GM19395 (cell line): ENCODE measurements around the gene PIAS1.

ENCODE experiments used
- ATAC-seq: cut with Tn5 transposase; IDR thresholded peaks from one replicate; pipeline ENCODE4 v1.9.1; 2021; ENCODE audit warnings: mild to moderate bottlenecking, moderate library complexity; ENCODE audit not compliant: unreplicated experiment

Gene PIAS1

DNA sequence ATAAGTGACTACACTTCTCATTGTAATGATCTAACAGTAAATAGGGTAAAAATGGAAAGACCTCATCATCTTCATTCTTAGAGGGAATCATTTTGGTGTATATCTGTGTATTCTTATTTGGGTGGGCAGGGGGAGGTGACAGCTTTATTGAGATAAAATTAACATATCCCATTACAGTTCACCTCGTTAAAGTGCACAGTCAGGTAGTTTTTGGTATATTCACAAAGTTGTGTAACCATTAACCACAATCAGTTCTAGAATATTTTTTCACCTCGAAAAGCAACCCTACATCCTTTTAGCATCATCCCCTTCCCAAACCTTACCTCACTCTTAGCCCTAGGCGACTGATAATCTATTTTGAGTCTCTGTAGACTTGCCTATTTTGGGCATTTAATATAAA is 8.1 kb downstream of the PIAS1 start:
- ATAC-seq = no peak

DNA sequence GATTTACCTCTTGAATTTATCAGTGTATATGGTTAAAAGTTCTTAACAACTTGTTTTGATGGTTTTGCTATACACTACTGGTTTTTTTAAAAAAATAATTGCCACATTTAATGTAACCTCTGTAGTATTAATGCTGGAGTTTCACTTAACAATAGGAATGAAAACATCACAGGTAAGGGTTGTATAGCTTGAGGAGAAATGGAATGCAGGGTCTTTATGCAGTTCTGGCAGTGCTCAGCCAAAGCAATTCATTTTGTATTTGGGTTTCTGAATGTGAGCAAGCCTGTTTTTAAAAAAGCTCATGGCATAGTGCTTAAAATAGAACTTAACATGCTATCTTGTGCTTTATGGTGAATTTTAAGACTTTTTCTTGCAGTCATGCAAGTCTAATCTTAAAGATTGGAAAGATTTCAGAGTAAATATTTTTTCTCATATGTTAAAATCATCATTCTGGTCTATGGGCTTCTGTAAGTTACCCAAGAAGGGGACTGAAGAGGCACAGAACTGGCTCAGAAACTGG is 8.9 kb downstream of the PIAS1 start:
- no peak for ATAC-seq

DNA sequence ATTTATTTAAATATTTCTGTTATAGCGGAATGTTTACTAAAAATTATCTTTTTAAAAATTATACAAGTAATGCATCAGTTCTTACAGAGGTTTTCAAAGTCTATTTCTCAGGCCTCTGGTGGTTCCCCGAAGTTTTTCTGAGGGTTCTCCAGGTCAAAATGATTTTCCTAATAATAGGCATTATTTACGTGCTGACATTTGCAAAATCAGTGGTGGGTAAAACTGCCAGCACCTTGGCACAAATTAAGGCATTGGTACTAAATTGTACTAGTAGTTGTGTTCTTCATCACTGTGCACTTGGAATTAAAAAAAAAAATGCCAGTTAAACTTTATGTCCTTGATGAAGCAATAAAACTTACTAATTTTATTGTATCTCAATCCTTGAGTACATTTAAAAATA is 9.5 kb downstream of the PIAS1 start:
- no peak for ATAC-seq

DNA sequence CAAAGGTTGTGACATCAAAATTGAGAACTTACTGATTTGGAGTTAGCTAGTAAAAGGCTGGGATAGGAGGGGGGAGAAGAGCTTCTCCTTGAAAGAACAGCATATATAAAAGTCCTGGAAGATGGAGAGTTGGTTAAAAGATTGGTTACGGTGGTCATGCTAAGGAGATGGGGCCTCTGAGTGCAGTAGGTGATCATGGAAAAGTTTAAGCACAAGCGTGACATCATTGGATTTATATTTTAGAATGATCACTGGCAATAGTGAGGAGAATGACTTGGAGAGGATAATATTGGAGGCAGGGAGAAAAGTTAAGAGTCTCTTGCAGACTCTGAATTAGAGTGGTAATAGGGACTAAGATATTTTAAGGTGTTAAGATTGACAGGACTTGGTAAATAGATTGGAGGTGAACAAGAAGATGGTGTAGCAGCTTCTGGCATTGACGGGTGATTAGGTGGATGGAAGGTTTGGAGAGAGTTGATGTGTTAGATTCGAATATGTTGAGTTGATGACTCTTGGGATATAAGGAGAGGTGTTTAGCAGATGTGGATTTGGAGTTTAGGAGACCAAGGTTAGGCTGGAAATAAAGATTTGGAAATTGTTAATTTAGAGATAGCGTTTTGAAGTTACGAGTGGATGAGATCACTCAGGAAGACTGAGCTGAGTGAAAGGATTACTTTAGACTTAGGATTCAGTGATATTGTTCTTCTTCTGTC is 19.6 kb downstream of the PIAS1 start:
- no peak for ATAC-seq

DNA sequence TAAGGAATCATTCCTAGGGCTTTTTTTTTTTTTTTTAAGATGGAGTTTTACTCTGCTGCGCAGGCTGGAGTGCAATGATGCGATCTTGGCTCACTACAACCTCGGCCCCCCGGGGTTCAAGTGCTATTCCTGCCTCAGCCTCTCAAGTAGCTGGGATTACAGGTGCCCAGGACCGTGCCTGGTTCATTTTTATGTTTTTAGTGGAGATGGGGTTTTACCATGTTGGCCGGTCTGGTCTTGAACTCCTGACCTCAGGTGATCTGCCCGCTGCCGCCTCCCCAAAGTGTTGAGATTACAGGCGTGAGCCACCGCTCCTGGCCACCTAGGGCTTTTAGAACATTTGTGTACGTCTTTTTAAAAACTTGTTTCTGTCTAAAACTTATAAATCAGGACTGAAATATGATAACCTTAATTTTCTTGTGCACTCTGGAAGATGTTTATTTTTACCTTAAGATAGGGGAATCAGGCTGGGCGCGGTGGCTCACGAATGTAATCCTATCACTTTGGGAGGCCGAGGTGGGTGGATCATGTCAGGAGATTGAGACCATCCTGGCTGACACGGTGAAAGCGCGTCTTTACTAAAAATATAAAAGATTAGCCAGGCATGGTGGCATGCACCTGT is 21.8 kb downstream of the PIAS1 start:
- no peak for ATAC-seq

DNA sequence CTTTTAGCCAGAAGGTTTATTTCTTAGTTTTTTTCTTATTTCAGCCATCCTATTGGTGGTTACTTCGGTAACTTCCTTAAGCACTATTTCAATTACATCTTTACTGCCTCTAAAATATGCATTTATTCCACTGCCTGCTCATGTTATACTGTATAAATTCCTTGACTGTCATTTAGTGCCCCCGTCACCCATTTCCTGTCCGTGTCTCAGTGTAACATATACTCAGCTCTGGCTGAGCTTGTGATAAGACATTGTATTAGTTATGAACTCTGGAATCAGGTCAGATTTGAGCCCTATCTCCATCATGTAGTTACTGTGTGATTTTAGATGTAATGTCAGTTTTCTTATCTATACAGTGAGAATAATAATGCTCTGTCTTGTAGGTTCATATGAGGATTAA is 24.2 kb downstream of the PIAS1 start:
- ATAC-seq = no peak

DNA sequence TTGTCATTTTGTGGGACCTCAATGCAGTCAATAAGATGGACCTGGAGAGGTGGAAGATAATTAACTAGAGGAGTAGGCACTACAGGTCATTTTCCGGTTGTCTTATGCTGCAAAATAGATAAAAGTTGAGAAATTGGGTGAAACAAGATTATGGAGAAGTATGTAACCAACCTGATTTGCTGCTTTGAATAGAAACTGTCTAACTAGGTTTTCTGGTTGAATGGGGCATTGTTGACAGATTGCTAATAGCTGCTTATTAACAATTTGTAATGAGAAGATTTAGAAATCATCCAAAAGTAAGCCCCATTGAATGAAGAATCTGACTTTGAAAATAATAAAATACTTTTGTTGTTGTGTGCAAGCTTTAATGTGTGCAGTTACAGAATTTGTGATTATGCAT is 26.2 kb downstream of the PIAS1 start:
- no peak for ATAC-seq

DNA sequence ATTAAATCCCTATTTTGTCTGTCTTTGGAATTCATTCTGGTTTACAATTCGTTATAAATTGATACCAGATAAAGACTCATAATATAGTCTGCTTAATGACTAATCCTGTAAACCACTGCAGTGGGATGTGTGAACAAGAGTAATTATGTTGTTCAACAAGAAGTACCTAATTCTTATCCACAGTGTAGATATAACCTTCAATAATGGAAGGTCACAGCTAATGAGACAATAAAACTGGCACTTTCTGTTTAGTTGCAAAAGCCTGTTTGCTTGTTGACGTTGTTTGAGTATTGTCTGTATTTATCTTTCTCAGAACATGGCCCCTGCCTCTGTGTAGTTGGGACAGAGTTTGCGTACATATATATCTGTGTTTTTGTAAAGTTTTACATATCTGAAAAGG is 26.7 kb downstream of the PIAS1 start:
- ATAC-seq = no peak

DNA sequence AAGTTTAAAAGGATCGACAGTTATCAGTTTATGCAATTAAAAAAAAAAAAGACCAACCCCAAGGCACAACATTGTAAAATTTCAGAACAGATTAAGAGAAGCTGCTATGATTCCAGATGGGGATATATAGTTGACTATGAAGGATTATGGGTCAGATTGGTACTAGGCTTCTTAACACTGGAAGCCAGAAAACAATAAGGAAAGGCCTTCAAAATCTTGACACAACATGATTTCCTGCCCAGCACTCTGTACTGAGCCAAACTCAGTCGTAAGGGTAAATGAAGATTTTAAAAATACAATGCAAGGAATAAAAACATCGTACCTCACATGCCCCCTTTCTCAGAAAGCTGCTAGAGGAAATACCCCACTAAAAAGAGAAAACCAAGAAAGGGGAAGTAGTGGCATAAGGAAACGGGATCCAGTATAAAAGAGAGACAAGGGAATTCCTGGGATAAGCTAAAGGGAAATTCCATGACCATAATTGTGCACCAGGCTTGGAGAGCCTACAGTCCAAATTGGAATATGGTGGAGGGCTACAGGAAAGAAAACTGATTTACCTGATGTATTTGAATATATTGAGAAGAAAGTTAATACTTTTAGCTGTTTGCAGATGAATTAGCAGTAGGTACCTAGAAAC is 27.9 kb downstream of the PIAS1 start:
- ATAC-seq = no peak

DNA sequence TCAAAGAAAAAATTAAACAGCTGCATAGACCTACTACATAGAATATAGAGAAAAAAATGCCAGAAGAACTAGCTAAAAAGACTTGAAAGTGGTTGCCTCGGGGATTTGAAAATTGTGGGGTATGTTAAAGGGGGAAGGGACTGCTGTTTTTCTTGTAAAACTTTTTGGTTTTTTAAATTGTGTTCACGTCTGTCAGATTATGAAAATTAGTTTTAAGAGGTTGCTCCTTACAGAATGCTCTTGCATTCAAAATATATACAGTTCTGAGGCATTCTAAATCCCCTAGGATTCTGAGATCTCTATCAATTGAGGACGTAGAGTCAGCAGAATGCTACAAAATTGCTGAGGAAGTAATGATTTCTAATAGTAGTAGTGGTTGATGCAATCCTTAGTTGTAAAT is 28.6 kb downstream of the PIAS1 start:
- ATAC-seq = no peak

DNA sequence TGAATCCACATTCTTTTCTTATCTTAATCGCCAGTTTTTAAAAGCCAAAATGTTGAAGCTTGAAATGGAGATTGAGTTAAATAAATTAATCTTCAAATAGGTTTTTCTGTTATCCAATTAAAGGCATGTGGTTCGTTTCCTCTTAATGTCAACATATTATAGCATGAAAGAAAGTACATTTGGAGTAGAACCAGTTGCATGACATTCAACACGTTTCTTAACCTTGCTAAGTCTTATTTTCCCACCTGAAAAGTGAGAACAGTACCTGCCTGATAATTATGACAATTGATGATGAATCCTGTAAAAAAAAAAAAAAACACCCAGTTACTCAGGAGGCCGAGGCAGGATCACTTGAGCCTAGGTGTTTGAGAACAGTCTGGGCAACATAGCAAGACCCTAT is 29.3 kb downstream of the PIAS1 start:
- no peak for ATAC-seq

DNA sequence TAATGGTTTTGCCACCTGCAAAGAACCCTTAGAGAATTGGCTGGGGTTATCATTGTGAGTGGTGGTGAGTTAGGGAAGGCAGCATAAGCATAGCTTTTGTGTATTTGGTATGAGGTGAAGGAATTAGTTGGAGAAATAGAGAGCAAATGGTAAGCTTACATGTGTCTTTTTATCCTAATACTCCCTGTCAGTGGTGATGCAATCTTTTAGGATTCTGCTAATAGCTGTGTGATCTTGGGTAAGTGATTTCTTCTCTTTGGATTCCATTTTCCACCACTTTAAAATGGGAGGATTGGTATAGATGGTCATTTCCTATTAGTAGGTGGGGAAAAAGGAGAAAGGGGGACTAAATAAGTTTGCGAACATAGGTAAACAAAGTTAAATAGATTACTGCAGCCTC is 30.9 kb downstream of the PIAS1 start:
- no peak for ATAC-seq

DNA sequence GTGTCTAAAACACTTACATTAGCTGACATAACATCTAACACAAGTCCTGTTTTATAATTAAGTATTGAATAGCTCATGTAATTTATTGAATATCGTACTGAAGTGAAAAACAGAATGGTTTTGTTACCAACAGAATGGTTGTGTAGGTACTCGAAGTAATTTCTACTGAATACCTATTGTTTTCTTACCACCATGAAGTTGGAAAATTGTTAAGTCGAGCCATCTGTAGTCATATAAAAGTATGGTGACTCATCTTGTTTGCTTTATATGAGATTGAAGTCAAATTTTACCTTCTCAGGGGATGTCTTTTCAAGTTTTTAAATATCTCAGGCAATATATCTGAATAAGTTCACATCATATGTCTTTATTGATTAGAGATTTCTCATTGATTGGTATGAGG is 37.6 kb downstream of the PIAS1 start:
- no peak for ATAC-seq

DNA sequence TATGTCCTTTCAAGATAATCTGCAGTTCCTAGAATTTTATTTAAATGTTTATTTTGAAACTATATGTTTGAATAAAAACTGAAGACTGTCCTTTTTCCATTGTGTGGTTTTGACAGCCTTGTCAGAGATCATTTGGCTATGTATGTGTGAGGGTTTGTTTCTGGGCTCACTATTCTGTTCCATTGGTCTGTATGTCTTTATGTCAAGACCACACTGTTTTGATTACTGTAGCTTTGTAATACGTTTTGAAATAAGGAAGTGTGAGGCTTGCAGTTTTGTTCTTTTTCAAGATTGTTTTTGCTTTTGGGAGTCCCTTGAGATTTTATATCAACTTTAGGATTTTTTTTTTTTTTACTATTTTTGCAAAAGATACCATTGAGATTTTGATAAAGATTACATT is 42.0 kb downstream of the PIAS1 start:
- no peak for ATAC-seq

DNA sequence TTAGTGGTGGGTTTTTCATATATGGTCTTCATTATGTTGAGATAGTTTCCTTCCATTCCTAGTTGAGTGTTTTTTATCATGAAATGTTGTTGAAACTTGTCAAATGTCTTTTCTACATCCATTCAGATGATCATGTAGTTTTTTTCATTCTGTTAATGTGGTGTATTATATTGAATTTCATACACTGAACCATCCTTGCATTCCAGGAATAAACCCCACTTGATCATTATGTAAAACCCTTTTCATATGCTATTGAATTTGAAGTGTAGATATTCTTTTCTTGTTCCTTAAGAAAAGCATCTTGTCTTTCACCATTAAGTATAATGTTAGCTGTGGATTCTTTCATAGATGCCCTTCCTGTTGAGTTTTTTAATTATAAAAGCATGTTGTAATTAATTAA is 42.9 kb downstream of the PIAS1 start:
- ATAC-seq = no peak

DNA sequence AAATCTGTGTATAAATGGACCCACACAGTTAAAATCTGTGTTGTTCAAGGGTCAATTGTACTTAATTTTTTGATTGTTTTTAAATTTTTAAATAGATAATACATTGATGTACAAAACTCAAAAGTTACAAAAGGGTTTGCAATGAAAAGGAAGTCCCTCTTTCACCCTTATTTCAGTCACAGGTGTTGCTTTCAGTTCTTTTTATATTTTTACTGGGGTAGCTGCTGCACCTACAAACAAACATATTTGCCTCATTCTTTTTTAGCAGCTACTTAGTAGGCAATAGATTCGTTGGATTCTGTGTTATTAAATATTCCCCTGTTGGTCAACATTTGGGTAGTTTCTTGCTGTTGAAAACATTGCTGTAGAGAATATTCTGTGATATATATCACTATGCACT is 44.4 kb downstream of the PIAS1 start:
- no peak for ATAC-seq

DNA sequence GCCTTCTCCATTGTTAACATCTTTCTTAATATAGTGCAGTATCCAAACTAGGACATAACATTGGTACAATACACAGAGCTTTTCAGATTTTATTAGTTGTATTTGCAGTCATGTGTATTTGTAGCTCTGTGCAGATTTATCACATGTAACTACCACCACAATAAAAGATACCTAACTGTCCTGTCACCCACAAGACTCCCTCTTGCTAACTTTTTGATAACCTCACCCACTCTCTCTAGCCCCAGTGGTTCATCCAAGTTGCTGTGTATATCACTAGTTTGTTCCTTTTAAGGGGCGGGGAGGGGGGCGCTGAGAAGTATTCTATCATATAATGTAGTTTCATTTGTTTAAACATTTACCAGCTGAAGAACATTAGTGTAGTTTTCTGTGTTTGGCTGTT is 46.1 kb downstream of the PIAS1 start:
- no peak for ATAC-seq

DNA sequence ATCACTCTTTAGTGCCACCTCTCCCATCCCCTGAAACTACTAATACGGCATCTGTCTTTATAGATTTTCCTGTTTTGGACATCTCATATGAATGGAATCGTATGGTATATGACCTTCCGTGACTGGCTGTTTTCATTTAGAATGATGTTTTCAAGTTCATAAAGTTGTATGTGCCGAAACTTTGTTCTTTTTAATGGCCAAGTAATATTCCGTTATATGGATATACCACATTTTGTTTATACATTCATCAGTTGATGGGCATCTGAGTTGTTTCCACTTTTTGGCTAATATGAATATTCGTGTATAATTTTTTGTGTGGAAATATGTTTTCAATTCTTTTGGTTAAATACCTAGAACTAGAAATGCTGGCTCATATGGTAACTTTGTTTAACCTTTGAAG is 49.5 kb downstream of the PIAS1 start:
- no peak for ATAC-seq

DNA sequence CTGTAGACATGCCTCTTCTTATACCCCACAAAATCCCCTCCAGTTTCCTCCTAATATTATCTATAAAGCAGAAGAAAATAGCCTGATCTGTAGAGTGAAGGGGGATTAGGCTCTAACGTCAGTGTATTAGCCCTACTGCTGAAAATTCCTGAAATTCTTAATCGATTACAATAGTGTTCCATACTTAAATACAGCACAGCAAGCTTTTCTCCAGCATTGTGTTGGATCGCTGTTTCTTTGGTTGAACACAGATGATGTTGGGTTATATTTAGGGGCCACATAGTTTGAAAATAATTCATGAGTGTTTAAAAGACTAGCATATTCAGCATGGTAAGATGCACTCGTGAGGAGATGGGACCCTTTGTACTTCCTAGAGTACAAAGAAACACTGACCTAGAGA is 52.5 kb downstream of the PIAS1 start:
- ATAC-seq = no peak

DNA sequence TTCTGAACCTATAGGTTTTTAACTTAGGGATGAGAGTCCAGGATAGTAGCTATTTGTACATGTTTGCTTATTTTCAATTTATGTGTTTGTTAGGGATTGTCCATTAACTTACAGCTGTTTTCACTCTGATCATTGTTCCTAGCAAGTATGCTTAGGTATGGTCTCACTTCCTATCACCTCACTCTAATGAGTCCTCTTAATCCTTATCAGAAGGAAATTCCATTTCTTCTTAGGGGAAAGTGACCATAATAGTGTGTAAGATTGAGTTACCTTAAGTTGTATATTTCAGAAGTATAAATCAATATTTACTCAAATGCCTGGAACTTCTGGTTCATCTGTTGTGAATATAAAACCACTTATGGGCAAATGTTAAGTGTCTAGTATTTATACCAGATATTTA is 53.0 kb downstream of the PIAS1 start:
- no peak for ATAC-seq

DNA sequence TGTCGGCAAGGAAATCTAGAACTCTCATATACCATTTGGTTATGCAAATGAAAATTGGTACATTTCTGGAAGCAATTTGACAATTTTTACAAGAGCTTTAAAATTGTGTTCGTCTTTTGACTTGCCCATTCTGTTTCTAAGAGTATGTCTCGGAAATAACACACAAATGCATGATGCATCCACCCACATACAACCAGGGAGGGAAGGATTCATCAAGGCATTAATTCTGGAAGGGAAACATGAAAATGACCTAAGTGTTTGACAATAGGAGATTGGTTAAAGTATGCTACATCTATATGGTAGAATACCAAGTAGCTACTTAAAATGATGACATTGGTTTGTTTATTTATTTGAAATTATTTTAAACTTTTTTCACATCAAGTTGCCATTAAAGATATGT is 58.6 kb downstream of the PIAS1 start:
- no peak for ATAC-seq

DNA sequence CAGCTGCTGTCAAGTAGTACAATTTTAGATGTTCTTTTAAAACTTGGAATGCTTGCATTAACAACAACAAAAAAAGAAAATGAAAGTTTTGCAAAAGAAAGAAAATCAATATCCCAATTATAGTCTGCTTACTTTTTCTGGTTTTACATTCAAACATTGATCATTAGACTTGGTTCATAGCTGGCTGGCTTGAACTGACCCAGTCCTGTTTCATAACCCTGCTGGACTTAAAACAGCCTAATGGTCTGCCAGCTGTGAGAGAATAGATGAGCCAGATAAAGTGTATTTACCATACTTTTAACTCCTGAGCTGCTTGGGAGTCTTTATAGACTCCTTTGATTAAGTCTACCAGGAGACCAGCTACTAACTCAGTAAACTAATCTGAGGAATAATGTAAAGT is 59.2 kb downstream of the PIAS1 start:
- ATAC-seq = no peak
